KMS-11 (cell line): Measurements from ENCODE around the gene RNASE3.

Experiments
- H2AFZ ChIP-seq: fragments of 200-600 bp; sonication (generic); 2 replicates; pipeline ENCODE4 v1.6.1; 2016; ENCODE audit warnings: antibody characterized with exemption, mixed run types, low read depth
- H3K27ac ChIP-seq: fragments of 200-600 bp; sonication (generic); 2 replicates; pipeline ENCODE4 v1.6.1; 2016; ENCODE audit warnings: mild to moderate bottlenecking, mixed run types
- H3K27me3 ChIP-seq: fragments of 200-600 bp; sonication (generic); 2 replicates; pipeline ENCODE4 v1.6.1; 2017; ENCODE audit warnings: mild to moderate bottlenecking, low read depth, mixed run types, moderate library complexity; ENCODE audit not compliant: insufficient read depth
- H3K36me3 ChIP-seq: fragments of 200-600 bp; sonication (generic); 2 replicates; pipeline ENCODE4 v1.6.1; 2017; ENCODE audit warnings: mild to moderate bottlenecking, mixed run types; ENCODE audit not compliant: insufficient read depth
- H3K4me1 ChIP-seq: fragments of 200-600 bp; sonication (generic); 2 replicates; pipeline ENCODE4 v1.6.1; 2016; ENCODE audit warnings: mild to moderate bottlenecking, low read depth, mixed run types; ENCODE audit not compliant: poor library complexity, severe bottlenecking
- H3K4me2 ChIP-seq: fragments of 200-600 bp; sonication (generic); 2 replicates; pipeline ENCODE4 v1.7.0; 2016; ENCODE audit warnings: mild to moderate bottlenecking, mixed run types
- H3K4me3 ChIP-seq: fragments of 200-600 bp; sonication (generic); IDR thresholded peaks from 2 replicates; pipeline ENCODE4 v1.6.1; 2017; ENCODE audit warnings: low read depth, low read length, mixed read lengths; ENCODE audit not compliant: insufficient read depth
- H3K79me2 ChIP-seq: fragments of 200-600 bp; sonication (generic); 2 replicates; pipeline ENCODE4 v1.6.1; 2016; ENCODE audit warnings: low read depth, mixed run types; ENCODE audit not compliant: insufficient read depth
- H3K9ac ChIP-seq: fragments of 200-600 bp; sonication (generic); 2 replicates; pipeline ENCODE4 v1.6.1; 2016; ENCODE audit warnings: mild to moderate bottlenecking, mixed run types
- H4K20me1 ChIP-seq: fragments of 200-600 bp; sonication (generic); 2 replicates; pipeline ENCODE4 v1.6.1; 2016; ENCODE audit warnings: mild to moderate bottlenecking, mixed run types; ENCODE audit not compliant: insufficient read depth
- CTCF ChIP-seq: fragments of 200-600 bp; sonication (generic); conservative IDR thresholded peaks from 2 replicates; pipeline ENCODE4 v1.6.1; 2017; ENCODE audit warnings: low read depth, mild to moderate bottlenecking, antibody characterized with exemption, low read length, moderate library complexity, mixed read lengths

Gene RNASE3

GRCh38 chr14:20934148-20934762, 43.1 kb downstream of the RNASE3 start:
- H4K20me1 ChIP-seq: no peaks in the 10 kb centered on the region
- no peaks in the 10 kb centered on the region for H3K36me3 ChIP-seq
- no peaks in the 10 kb centered on the region for H3K79me2 ChIP-seq
- H3K9ac ChIP-seq: no peak overlapping the region
- H3K4me3 ChIP-seq: no peak overlapping the region
- no peaks in the 10 kb centered on the region for H3K4me1 ChIP-seq
- H3K4me2 ChIP-seq: no peak overlapping the region
- no peak overlapping the region for H2AFZ ChIP-seq
- no peak; the same call in 1 of the 2 replicates for TF ChIP-seq CTCF
- H3K27ac ChIP-seq: no peak overlapping the region
- H3K27me3 ChIP-seq: no peaks in the 10 kb centered on the region

GRCh38 chr14:20935303-20935984, 44.3 kb downstream of the RNASE3 start:
- Histone ChIP-seq H3K4me1 (no peaks in the 10 kb centered on the region), H3K27ac (no peak overlapping the region), H2AFZ (no peak overlapping the region), H3K4me3 (no peak overlapping the region), H3K27me3 (no peaks in the 10 kb centered on the region), H3K4me2 (no peak overlapping the region), H3K9ac (no peak overlapping the region), H4K20me1 (no peaks in the 10 kb centered on the region), H3K36me3 (no peaks in the 10 kb centered on the region), H3K79me2 (no peaks in the 10 kb centered on the region)
- TF ChIP-seq CTCF: no peak
